H1 (cell line): ENCODE data around the gene EDA. TPM values are rescaled to one million over a fixed set of nuclear protein-coding genes. Genes with fewer than 3 reads are reported as not detected.
"Not testable (repeated sequence)": the region's sequence is repeated elsewhere in the genome, so short reads cannot be mapped to it uniquely, and the experiment has no call there.

Source experiments
- CTCF ChIA-PET: fragments of 300-600 bp; sonication (Branson Sonifier 250); formaldehyde crosslinking; loops from one replicate; lab custom pipeline; 2021; ENCODE audit not compliant: partially characterized antibody; lab: Charles Lee
- POLR2A ChIA-PET: fragments of 300-600 bp; sonication (Branson Sonifier 250); formaldehyde crosslinking; loops from one replicate; lab custom pipeline; 2021; ENCODE audit warnings: inconsistent platforms; ENCODE audit not compliant: partially characterized antibody; lab: Charles Lee
- DNase-seq, 2 experiments: peaks; one replicate each; pipeline versions ENCODE4 v3.0.0 to v3.0.0-alpha.2; 2010 to 2022; ENCODE audit warnings: low spot score in 2 of 2, low read depth in 1 of 2, mixed read lengths in 1 of 2
- FAIRE-seq: peaks from 2 replicates; lab custom pipeline; 2011; peaks lifted over from hg19 to GRCh38; lab: Jason Lieb, UNC
- H2AFZ ChIP-seq: 2 replicates; pipeline ENCODE4 v1.8.1; 2012; ENCODE audit warnings: low read length, inconsistent platforms
- H2AK5ac ChIP-seq: 2 replicates; pipeline ENCODE4 v1.6.1; 2013; ENCODE audit warnings: low read depth, low read length
- H2BK120ac ChIP-seq: replicated peaks from 2 replicates; pipeline ENCODE3; 2013; ENCODE audit warnings: low read depth, low read length, inconsistent platforms
- H2BK12ac ChIP-seq: 2 replicates; pipeline ENCODE4 v1.6.1; 2013; ENCODE audit warnings: low read depth, low read length
- H2BK15ac ChIP-seq: 2 replicates; pipeline ENCODE4 v1.6.1; 2013; ENCODE audit warnings: low read length
- H2BK20ac ChIP-seq: 2 replicates; pipeline ENCODE4 v1.6.1; 2013; ENCODE audit warnings: low read length
- H2BK5ac ChIP-seq: 2 replicates; pipeline ENCODE4 v1.6.1; 2013; ENCODE audit warnings: low read depth, low read length
- H3K14ac ChIP-seq: 2 replicates; pipeline ENCODE4 v1.6.1; 2013; ENCODE audit warnings: inconsistent platforms; ENCODE audit not compliant: insufficient read length
- H3K18ac ChIP-seq: 2 replicates; pipeline ENCODE4 v1.6.1; 2013; ENCODE audit warnings: low read length; ENCODE audit errors: extremely low read depth
- H3K23ac ChIP-seq: 2 replicates; pipeline ENCODE4 v1.6.1; 2013; ENCODE audit warnings: inconsistent platforms; ENCODE audit not compliant: insufficient read length
- H3K23me2 ChIP-seq: 2 replicates; pipeline ENCODE4 v1.6.1; 2013; ENCODE audit warnings: low read depth, low read length
- H3K27ac ChIP-seq: 2 replicates; pipeline ENCODE4 v1.6.1; 2011; ENCODE audit warnings: low read depth, low read length, inconsistent platforms
- H3K27me3 ChIP-seq, 4 experiments: replicated peaks in 1 of 4; 1 replicate in 1 of 4; 2 replicates in 3 of 4; pipeline versions ENCODE4 v1.6.1 to v1.8.1; 2011 to 2013; ENCODE audit warnings: low read length in 3 of 4, mild to moderate bottlenecking in 3 of 4, inconsistent platforms in 2 of 4, mixed read lengths in 2 of 4, moderate library complexity in 1 of 4; ENCODE audit not compliant: control insufficient read depth in 3 of 4, insufficient read depth in 3 of 4; ENCODE audit errors: extremely low read depth in 1 of 4
- H3K36me3 ChIP-seq, 4 experiments: 2 replicates each; pipeline versions ENCODE4 v1.6.1 to v1.8.1; 2011 to 2013; ENCODE audit warnings: mild to moderate bottlenecking in 4 of 4, low read length in 3 of 4, moderate library complexity in 2 of 4, control low read depth in 1 of 4, inconsistent platforms in 1 of 4; ENCODE audit not compliant: insufficient read depth in 4 of 4, control insufficient read depth in 2 of 4
- H3K4ac ChIP-seq: replicated peaks from 2 replicates; pipeline ENCODE3; 2013; ENCODE audit warnings: low read length, low read depth, mixed read lengths, inconsistent platforms; ENCODE audit not compliant: insufficient read length
- H3K4me1 ChIP-seq, 4 experiments: replicated peaks in 1 of 4; 1 replicate in 1 of 4; 2 replicates in 3 of 4; pipeline versions ENCODE4 v1.6.1 to v1.8.1; 2011 to 2013; ENCODE audit warnings: low read length in 3 of 4, inconsistent platforms in 2 of 4, mixed read lengths in 1 of 4; ENCODE audit not compliant: insufficient read depth in 4 of 4, control insufficient read depth in 3 of 4
- H3K4me2 ChIP-seq, 2 experiments: 2 replicates each; pipeline versions ENCODE4 v1.6.1 to v1.8.1; 2011 to 2013; ENCODE audit warnings: low read depth in 2 of 2, low read length in 2 of 2, control low read depth in 1 of 2, inconsistent platforms in 1 of 2, mild to moderate bottlenecking in 1 of 2; ENCODE audit not compliant: insufficient read depth in 1 of 2
- H3K4me3 ChIP-seq, 4 experiments: fragments of 200-600, 300-600 bp in 1 of 4; sonication (generic), shearing (Covaris generic), sonication (Bioruptor Twin) in 1 of 4; 2 replicates each; pipeline versions ENCODE4 v1.5.1 to v1.8.1; 2011 to 2016; ENCODE audit warnings: low read length in 4 of 4, low read depth in 3 of 4, control low read depth in 2 of 4, inconsistent platforms in 2 of 4, mild to moderate bottlenecking in 2 of 4, mixed read lengths in 1 of 4, moderate library complexity in 1 of 4; ENCODE audit not compliant: insufficient read depth in 2 of 4; ENCODE audit errors: extremely low read depth in 1 of 4
- H3K56ac ChIP-seq: replicated peaks from 2 replicates; pipeline ENCODE3; 2013; ENCODE audit warnings: low read depth, mild to moderate bottlenecking, mixed read lengths, low read length, inconsistent platforms; ENCODE audit not compliant: insufficient read length
- H3K79me1 ChIP-seq: 2 replicates; pipeline ENCODE4 v1.6.1; 2013; ENCODE audit warnings: low read depth, low read length, control low read depth
- H3K79me2 ChIP-seq, 2 experiments: 2 replicates each; pipeline versions ENCODE4 v1.6.1 to v1.8.1; 2012 to 2013; ENCODE audit warnings: low read length in 2 of 2, mild to moderate bottlenecking in 2 of 2, inconsistent platforms in 1 of 2; ENCODE audit not compliant: insufficient read depth in 2 of 2, control insufficient read depth in 1 of 2
- H3K9ac ChIP-seq, 4 experiments: replicated peaks in 1 of 4; 1 replicate in 1 of 4; 2 replicates in 3 of 4; pipeline versions ENCODE4 v1.6.1 to v1.8.1; 2011 to 2013; ENCODE audit warnings: low read depth in 3 of 4, low read length in 3 of 4, control low read depth in 2 of 4, mild to moderate bottlenecking in 2 of 4, moderate library complexity in 2 of 4, inconsistent platforms in 1 of 4; ENCODE audit errors: extremely low read depth in 1 of 4
- H3K9me3 ChIP-seq, 2 experiments: 2 replicates each; pipeline versions ENCODE4 v1.6.1 to v1.8.1; 2012 to 2013; ENCODE audit warnings: mild to moderate bottlenecking in 2 of 2, moderate library complexity in 2 of 2, control low read depth in 1 of 2, inconsistent platforms in 1 of 2, low read depth in 1 of 2, low read length in 1 of 2, mixed read lengths in 1 of 2; ENCODE audit not compliant: insufficient read depth in 2 of 2
- H4K20me1 ChIP-seq, 2 experiments: replicated peaks in 1 of 2; 2 replicates each; pipeline versions ENCODE3 to v1.8.1; 2011 to 2013; ENCODE audit warnings: inconsistent platforms in 2 of 2, low read length in 2 of 2, mild to moderate bottlenecking in 1 of 2; ENCODE audit not compliant: insufficient read depth in 2 of 2, control insufficient read depth in 1 of 2
- H4K5ac ChIP-seq: 2 replicates; pipeline ENCODE4 v1.6.1; 2013; ENCODE audit warnings: low read length, low read depth, mixed read lengths, inconsistent platforms; ENCODE audit not compliant: insufficient read length
- H4K8ac ChIP-seq: 2 replicates; pipeline ENCODE4 v1.8.0; 2013; ENCODE audit warnings: mild to moderate bottlenecking, moderate library complexity, low read length, inconsistent platforms; ENCODE audit not compliant: insufficient read depth; ENCODE audit errors: extremely low read depth
- H4K91ac ChIP-seq: replicated peaks from 2 replicates; pipeline ENCODE3; 2013; ENCODE audit warnings: low read length, mixed read lengths, inconsistent platforms; ENCODE audit not compliant: insufficient read length
- polyA plus RNA-seq, 7 experiments: library from polyadenylated mRNA; depleted of rRNA in 3 of 7; stranded (reverse) in 5 of 7; unstranded in 2 of 7; fragments of >200 nt in 5 of 7; fragments of 200-250 nt in 2 of 7; gene quantifications; 1 replicate in 5 of 7; 2 replicates in 1 of 7; 4 replicates in 1 of 7; pipeline versions ENCODE4 v1.2.1 to v1.2.3, GENCODE V29; 2011 to 2013; ENCODE audit warnings: missing spikeins in 2 of 7, mixed read lengths in 2 of 7
- total RNA-seq: library from RNA; stranded (reverse); fragmentation: NEBNext Ultra II Directional; extraction: Animal tissue kit (Norgen Biotek cat#: 25700); gene quantifications from 2 replicates; pipeline ENCODE4 v1.2.1, GENCODE V29; 2021

EDA gene
- total and polyA plus RNA-seq, 2 of the 8 experiments (the other 6 are each of a cell fraction or from before 2014, with no cell fraction given), result 7.5 to 10.5 TPM

DNA sequence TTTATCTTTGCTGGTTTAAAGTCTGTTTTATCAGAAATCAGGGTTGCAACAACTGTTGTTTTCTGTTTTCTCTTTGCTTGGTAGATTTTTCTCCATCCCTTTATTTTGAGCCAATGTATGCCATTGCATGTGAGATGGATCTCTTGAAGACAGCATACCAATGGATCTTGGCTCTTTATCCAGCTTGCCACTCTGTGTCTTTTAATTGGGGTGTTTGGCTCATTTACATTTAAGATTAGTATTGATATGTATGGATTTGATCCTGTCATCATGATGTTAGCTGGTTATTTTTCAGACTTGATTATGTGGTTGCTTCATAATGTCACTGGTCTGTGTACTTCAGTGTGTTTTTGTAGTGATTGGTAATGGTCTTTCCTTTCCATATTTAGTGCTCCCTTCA is 244.1 kb downstream of the EDA start:
- H4K91ac ChIP-seq, H2BK120ac ChIP-seq, H3K27ac ChIP-seq, H3K9ac ChIP-seq, H3K79me1 ChIP-seq, H3K56ac ChIP-seq, DNase-seq, H2BK12ac ChIP-seq, H3K4me3 ChIP-seq, H3K23ac ChIP-seq, H3K18ac ChIP-seq, H3K23me2 ChIP-seq, H2BK15ac ChIP-seq, H3K14ac ChIP-seq, H3K27me3 ChIP-seq, H3K4me2 ChIP-seq, H2AK5ac ChIP-seq, H3K4me1 ChIP-seq, H4K5ac ChIP-seq, H3K36me3 ChIP-seq, H2BK5ac ChIP-seq, H4K8ac ChIP-seq, H4K20me1 ChIP-seq, H2BK20ac ChIP-seq, CTCF ChIA-PET, H2AFZ ChIP-seq, H3K9me3 ChIP-seq, FAIRE-seq, H3K4ac ChIP-seq, POLR2A ChIA-PET, H3K79me2 ChIP-seq: not testable (repeated sequence)
